Dermis microvascular lymphatic vessel endothelial cell (primary cell): ENCODE data around the gene DYDC2. TPM values are rescaled to one million over a fixed set of nuclear protein-coding genes. Genes with fewer than 3 reads are reported as not detected.
"Not testable (repeated sequence)": the region's sequence is repeated elsewhere in the genome, so short reads cannot be mapped to it uniquely, and the experiment has no call there.

Experiments used
- DNase-seq, 2 donors: peaks; one replicate each; pipeline versions ENCODE4 v3.0.0 to v3.0.0-alpha.2; 2010; ENCODE audit warnings: low read depth in 2 of 2
- total RNA-seq: library from RNA; depleted of rRNA; stranded (reverse); fragments of >200 nt; gene quantifications from 2 replicates; pipeline ENCODE4 v1.2.1, GENCODE V29; 2014

The DYDC2 gene
- total RNA-seq, 1 donor from 2014 or later: 0.39 TPM

GRCh38 chr10:80413271-80413996 is 56.9 kb downstream of the DYDC2 start:
- peak in 1 of 2 donors; percentile 78 for DNase-seq

- peak in 1 of 2 donors; percentile 79 for DNase-seq
Observed at GRCh38 chr10:80414142-80414895, 57.7 kb downstream of the DYDC2 start.

- peak in 1 of 2 donors; percentile 52 for DNase-seq
Observed at GRCh38 chr10:80415734-80416478, 59.3 kb downstream of the DYDC2 start.

GRCh38 chr10:80416479-80417098 is 60.0 kb downstream of the DYDC2 start:
- DNase-seq: peak in 1 of 2 donors; percentile 76

- DNase-seq: not testable (repeated sequence)
Observed at GRCh38 chr10:80417256-80417655, 60.7 kb downstream of the DYDC2 start.

Other genes starting within 250 kb of the DYDC2 start
- 0.63 and 3.7 TPM in 2 replicates for gene PLAC9, start 224.1 kb upstream of the DYDC2 start, total RNA-seq
- 17.3 and 27.9 TPM in 2 replicates for gene ANXA11, start 151.2 kb upstream of the DYDC2 start, total RNA-seq
- not detected in 2 replicates for gene MAT1A, start 67.1 kb upstream of the DYDC2 start, total RNA-seq
- not detected in 2 replicates for gene DYDC1, start within 50 bp of the DYDC2 start, total RNA-seq
- 101 and 174 TPM in 2 replicates for gene PRXL2A, start 51.8 kb downstream of the DYDC2 start, total RNA-seq
- 49.9 and 96.0 TPM in 2 replicates for gene TSPAN14, start 97.5 kb downstream of the DYDC2 start, total RNA-seq
- under 0.01 and 0.13 TPM in 2 replicates for gene SH2D4B, start 181.1 kb downstream of the DYDC2 start, total RNA-seq